ENCODE measurements around the gene RHBDD2.

- TF ChIP-seq CTCF (IDR thresholded peaks at IDR 0.05; ENCODE audit: low read length) (no peak), EZH2 (IDR thresholded peaks at IDR 0.05; ENCODE audit: borderline replicate concordance, low read length) (no peak)
Observed at GRCh38 chr7:75915416-75916156, 36.8 kb downstream of the RHBDD2 start.

All from OCI-LY1 (cell line).